ENCODE results near the gene NEURL1B. TPM values are rescaled to one million over a fixed set of nuclear protein-coding genes. Genes with fewer than 3 reads are reported as not detected.

The NEURL1B gene
- total RNA-seq, 6 experiments from 2014 or later = 2.0 to 8.6 (median 7.1) TPM

DNA sequence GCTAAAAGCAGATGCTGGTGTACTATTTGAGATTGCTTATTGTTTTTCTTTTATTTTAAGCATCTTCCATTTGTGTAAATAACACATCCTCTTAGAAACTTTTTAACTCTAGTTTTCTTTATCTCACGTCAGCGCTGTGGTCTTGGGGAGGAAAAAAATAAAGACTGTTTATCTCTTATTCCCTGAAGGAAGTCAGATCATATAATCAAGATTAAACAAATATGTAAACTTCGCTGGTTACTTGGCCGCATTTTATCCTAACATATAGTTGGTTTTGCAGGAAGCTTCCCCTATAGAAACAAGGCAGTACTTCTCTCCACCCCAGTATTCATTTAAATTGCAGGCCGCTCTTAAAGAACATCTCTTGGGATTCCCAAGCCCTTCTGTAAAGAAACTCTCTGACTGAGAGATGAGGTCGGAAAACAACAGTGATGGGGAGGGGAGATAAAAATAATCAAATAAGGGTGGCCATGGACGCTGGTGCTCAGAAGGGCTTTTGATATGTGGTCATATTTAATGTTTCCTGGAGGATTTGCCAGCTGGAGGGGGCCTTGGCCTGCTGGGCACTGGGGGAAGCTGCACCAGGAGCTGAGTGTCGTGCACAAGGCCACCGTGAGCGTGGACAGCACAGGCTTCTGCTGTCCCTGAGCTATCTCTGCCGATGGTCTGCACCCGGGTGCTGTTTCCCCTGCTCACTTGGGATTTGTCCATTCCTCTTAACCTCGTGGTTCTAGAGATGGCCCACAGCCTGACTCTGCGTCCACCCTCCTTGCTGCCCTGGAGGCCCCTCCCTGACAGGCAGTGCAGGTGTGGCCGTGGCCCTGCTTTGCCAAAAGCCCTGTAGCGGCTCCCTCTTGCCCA, 23.8 kb downstream of the NEURL1B start:
- Mint-ChIP-seq H3K27me3 (ENCODE audit: insufficient read depth) (peaks cover 1% of the 10 kb centered on the region; the same call in 1 of the 2 replicates), H3K4me3 (no peak overlapping the region), H3K27ac (no peak overlapping the region), H3K36me3 (ENCODE audit: low read depth) (no peaks in the 10 kb centered on the region), H3K4me1 (ENCODE audit: low read depth) (peaks cover 27% of the 10 kb centered on the region), H3K9me3 (no peaks in the 10 kb centered on the region)
- TF ChIP-seq, protein P1, sequence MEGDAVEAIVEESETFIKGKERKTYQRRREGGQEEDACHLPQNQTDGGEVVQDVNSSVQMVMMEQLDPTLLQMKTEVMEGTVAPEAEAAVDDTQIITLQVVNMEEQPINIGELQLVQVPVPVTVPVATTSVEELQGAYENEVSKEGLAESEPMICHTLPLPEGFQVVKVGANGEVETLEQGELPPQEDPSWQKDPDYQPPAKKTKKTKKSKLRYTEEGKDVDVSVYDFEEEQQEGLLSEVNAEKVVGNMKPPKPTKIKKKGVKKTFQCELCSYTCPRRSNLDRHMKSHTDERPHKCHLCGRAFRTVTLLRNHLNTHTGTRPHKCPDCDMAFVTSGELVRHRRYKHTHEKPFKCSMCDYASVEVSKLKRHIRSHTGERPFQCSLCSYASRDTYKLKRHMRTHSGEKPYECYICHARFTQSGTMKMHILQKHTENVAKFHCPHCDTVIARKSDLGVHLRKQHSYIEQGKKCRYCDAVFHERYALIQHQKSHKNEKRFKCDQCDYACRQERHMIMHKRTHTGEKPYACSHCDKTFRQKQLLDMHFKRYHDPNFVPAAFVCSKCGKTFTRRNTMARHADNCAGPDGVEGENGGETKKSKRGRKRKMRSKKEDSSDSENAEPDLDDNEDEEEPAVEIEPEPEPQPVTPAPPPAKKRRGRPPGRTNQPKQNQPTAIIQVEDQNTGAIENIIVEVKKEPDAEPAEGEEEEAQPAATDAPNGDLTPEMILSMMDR (IDR thresholded peaks at IDR 0.05) = no peak
- no peak for DNase-seq

DNA sequence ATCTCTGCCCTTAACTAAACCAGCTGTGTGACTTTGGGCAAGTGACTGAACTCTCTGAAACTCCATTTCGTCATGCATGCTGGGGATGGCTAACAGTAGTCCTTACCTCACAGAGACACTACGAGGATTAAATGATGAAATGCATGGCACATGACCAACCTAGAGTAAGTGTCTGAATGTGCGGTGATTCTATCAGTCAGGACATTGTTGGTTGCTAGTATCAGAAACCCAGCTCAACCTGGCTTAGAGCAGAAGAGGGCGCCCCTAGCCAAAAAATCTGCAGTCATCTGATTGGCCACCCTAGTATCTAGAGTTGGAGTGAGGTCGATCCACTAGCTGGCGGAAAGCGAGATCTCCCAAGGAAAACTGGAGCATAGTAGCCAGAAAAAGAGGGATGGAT, 25.2 kb downstream of the NEURL1B start:
- TF ChIP-seq, protein P1 (IDR thresholded peaks at IDR 0.05) = no peak
- Mint-ChIP-seq H3K4me1 (ENCODE audit: low read depth) (peaks cover 16% of the 10 kb centered on the region; the same call in 1 of the 2 replicates), H3K36me3 (ENCODE audit: low read depth) (peaks cover 5% of the 10 kb centered on the region), H3K27me3 (ENCODE audit: insufficient read depth) (peaks cover 1% of the 10 kb centered on the region; the same call in 1 of the 2 replicates), H3K27ac (no peak overlapping the region), H3K9me3 (no peaks in the 10 kb centered on the region), H3K4me3 (no peak overlapping the region)
- DNase-seq = no peak

DNA sequence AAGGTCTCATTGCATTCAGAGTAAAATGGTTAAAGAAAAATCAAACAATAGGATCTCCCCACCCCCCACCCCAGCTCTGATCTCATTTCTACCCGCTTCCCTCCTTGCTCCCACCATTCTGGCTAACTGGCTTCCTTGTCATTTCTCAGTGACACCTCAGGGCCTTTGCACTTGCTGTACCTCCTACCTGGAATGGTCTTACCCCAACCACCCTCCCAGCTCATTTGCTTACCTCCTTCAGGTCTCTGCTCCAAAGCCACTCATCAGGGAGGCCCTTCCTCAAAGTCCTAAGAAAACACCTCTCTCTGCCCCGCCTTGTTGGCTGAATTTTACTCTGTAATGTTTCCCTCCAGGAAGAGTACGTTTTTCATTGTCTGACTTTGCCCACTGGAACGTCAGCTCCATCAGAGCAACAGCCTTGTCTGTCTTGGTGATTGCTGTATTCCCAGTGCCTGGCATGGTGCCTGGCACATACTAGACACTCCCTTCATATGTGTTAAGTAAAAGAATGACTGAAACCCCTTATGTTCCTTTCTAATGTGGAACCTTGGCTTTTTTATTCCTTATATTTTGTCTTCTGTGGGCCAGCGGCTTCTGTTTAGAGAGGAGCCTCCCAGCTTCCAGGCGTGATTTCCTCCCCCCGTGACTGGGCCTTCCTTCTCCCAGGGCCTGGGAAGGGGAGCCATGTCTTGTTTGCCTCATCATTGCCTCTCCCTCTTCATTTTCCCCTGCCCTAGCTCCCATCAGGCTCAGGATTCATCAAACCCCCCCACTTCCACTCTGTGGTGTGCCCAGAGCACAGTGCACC, 26.9 kb downstream of the NEURL1B start:
- no peak for DNase-seq
- peaks cover 5% of the 10 kb centered on the region for H3K36me3 Mint-ChIP-seq (ENCODE audit: low read depth)
- H3K4me3 Mint-ChIP-seq = no peak overlapping the region
- no peaks in the 10 kb centered on the region for H3K9me3 Mint-ChIP-seq
- H3K27me3 Mint-ChIP-seq (ENCODE audit: insufficient read depth) = no peaks in the 10 kb centered on the region; the same call in 1 of the 2 replicates
- no peak overlapping the region for H3K27ac Mint-ChIP-seq
- H3K4me1 Mint-ChIP-seq (ENCODE audit: low read depth) = peaks cover 22% of the 10 kb centered on the region; the same call in 1 of the 2 replicates
- TF ChIP-seq, protein P1 (IDR thresholded peaks at IDR 0.05) = no peak

DNA sequence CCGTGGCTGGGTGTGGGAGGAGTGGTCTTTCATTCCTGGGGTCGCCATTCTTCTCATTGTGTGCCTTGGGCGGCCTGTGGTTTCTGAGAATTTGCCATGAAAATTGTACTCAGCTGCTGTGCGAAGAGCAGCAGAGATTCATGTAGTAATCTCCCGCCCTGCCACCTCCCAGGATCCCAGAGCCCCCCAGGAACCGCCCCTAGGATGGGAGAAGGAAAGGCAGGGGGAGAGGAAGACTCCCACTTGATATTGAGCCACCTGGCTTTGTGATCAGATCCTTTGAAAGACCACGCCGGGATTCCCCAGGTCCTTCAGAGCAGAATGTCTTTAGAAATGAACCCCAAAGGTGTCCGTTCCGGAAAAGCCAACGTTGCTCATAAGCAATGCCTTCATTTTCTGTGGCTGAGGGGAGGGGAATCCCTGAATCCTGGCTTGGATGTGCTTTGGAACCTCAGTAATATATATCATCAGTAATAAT, 27.6 kb downstream of the NEURL1B start:
- H3K9me3 Mint-ChIP-seq = no peaks in the 10 kb centered on the region
- no peak overlapping the region for H3K27ac Mint-ChIP-seq
- DNase-seq = no peak
- H3K4me1 Mint-ChIP-seq (ENCODE audit: low read depth) = peaks cover 22% of the 10 kb centered on the region; the same call in 1 of the 2 replicates
- TF ChIP-seq, protein P1 (IDR thresholded peaks at IDR 0.05) = no peak
- no peaks in the 10 kb centered on the region; the same call in 1 of the 2 replicates for H3K27me3 Mint-ChIP-seq (ENCODE audit: insufficient read depth)
- peaks cover 5% of the 10 kb centered on the region for H3K36me3 Mint-ChIP-seq (ENCODE audit: low read depth)
- no peak overlapping the region for H3K4me3 Mint-ChIP-seq

DNA sequence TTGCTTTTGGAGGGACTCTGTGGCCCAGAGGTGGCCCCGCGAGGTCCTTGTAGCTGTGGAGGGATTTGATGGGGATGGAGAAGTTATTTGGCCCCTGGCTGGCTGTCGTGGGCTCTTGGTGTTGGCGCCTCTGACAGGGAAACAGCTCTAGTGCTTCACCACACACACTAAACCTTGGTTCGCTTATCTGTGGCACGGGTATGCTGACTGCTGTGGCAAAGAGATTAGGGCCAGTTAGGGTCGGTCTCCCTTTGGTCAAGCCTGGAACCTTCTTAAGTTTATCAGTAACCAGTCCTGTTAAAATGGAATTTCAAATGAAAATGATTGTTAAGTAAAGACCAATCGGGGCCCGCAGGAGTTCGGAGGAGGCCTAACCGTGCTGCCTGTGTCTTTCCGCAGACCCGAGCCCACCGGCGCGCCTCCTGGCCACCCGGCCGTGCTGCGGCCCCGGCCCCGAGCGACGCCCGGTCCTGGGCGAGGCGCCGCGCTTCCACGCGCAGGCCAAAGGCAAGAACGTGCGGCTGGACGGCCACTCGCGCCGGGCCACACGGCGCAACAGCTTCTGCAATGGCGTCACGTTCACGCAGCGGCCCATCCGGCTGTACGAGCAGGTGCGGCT, 28.4 kb downstream of the NEURL1B start:
- H3K4me3 Mint-ChIP-seq = no peak overlapping the region
- no peaks in the 10 kb centered on the region; the same call in 1 of the 2 replicates for H3K27me3 Mint-ChIP-seq (ENCODE audit: insufficient read depth)
- peaks cover 5% of the 10 kb centered on the region for H3K36me3 Mint-ChIP-seq (ENCODE audit: low read depth)
- no peak for DNase-seq
- no peak overlapping the region for H3K27ac Mint-ChIP-seq
- H3K9me3 Mint-ChIP-seq = no peaks in the 10 kb centered on the region
- peaks cover 15% of the 10 kb centered on the region; the same call in 1 of the 2 replicates for H3K4me1 Mint-ChIP-seq (ENCODE audit: low read depth)
- TF ChIP-seq, protein P1 (IDR thresholded peaks at IDR 0.05) = no peak
